Activated CD4-positive, alpha-beta T cell treated with anti-CD3 and anti-CD28 coated beads for 36 hours (primary cell): Measurements from ENCODE around the gene CLCN4. TPM values are rescaled to one million over a fixed set of nuclear protein-coding genes. Genes with fewer than 3 reads are reported as not detected.

Experiments used
- ATAC-seq: fragments of 200-7000 bp; cut with Tn5 transposase; one replicate; pipeline ENCODE4 v1.10.0; 2021; ENCODE audit warnings: mild to moderate bottlenecking, moderate library complexity
- CTCF ChIA-PET: fragments of 350-600 bp; sonication (Branson Sonifier 250); formaldehyde crosslinking; loops from one replicate; lab custom pipeline; 2021; ENCODE audit warnings: antibody characterized with exemption; lab: Charles Lee
- POLR2A ChIA-PET: fragments of 350-600 bp; sonication (Branson Sonifier 250); formaldehyde crosslinking; loops from one replicate; lab custom pipeline; 2021; ENCODE audit warnings: antibody characterized with exemption, inconsistent platforms; lab: Charles Lee
- DNase-seq: peaks from one replicate; pipeline ENCODE4 v3.0.0-alpha.2; 2020
- H3K27ac Mint-ChIP-seq: one replicate; pipeline ENCODE4 v1.8.0; 2021; ENCODE audit warnings: mixed read lengths
- H3K27me3 Mint-ChIP-seq: one replicate; pipeline ENCODE4 v1.8.0; 2021; ENCODE audit warnings: mixed read lengths
- H3K36me3 Mint-ChIP-seq: one replicate; pipeline ENCODE4 v1.8.0; 2021; ENCODE audit warnings: low read depth, mixed read lengths
- H3K4me1 Mint-ChIP-seq: one replicate; pipeline ENCODE4 v1.8.0; 2021; ENCODE audit warnings: mixed read lengths
- H3K4me3 Mint-ChIP-seq: one replicate; pipeline ENCODE4 v1.8.0; 2021; ENCODE audit warnings: mild to moderate bottlenecking, moderate library complexity, mixed read lengths
- H3K9me3 Mint-ChIP-seq: one replicate; pipeline ENCODE4 v1.8.0; 2021; ENCODE audit warnings: low read depth, mixed read lengths
- intact Hi-C, 2 experiments: fragments of 100-400 bp; cut with DNase I in 1 of 2; cut with micrococcal nuclease in 1 of 2; formaldehyde crosslinking; loops; one replicate each; pipeline versions ENCODE4 v1.14.2 to v1.15.1; 2022 to 2024; cut with DNase I, micrococcal nuclease
- total RNA-seq, 2 experiments: library from RNA; stranded (reverse); gene quantifications; one replicate each; pipeline ENCODE4 v1.2.3, GENCODE V29; 2021

The CLCN4 gene
- total RNA-seq, 2 experiments from 2014 or later: not detected

- ChIA-PET CTCF (no interaction called here), POLR2A (no interaction called here)
- Mint-ChIP-seq H3K4me1 (no peaks in the 10 kb centered on the region), H3K27ac (no peak overlapping the region), H3K36me3 (no peaks in the 10 kb centered on the region), H3K27me3 (peaks cover 4% of the 10 kb centered on the region), H3K4me3 (no peak overlapping the region), H3K9me3 (no peaks in the 10 kb centered on the region)
- intact Hi-C loops: no loop called here
- ATAC-seq (no peak), DNase-seq (no peak)
Measured at GRCh38 chrX:10183760-10184159, 27.0 kb downstream of the CLCN4 start.

GRCh38 chrX:10184411-10184810 lies 27.6 kb downstream of the CLCN4 start:
- no peaks in the 10 kb centered on the region for H3K4me1 Mint-ChIP-seq
- DNase-seq: no peak
- ATAC-seq: no peak
- ChIA-PET POLR2A (no interaction called here), CTCF (no interaction called here)
- H3K4me3 Mint-ChIP-seq: no peak overlapping the region
- intact Hi-C loops: no loop called here
- H3K9me3 Mint-ChIP-seq: no peaks in the 10 kb centered on the region
- H3K27ac Mint-ChIP-seq: no peak overlapping the region
- H3K27me3 Mint-ChIP-seq: peaks cover 4% of the 10 kb centered on the region
- H3K36me3 Mint-ChIP-seq: no peaks in the 10 kb centered on the region

- intact Hi-C loops: no loop called here
- no peak overlapping the region for H3K27ac Mint-ChIP-seq
Measured at GRCh38 chrX:10186355-10186754, 29.6 kb downstream of the CLCN4 start.

GRCh38 chrX:10187421-10187820 lies 30.6 kb downstream of the CLCN4 start:
- H3K27me3 Mint-ChIP-seq: peaks cover 2% of the 10 kb centered on the region
- no peaks in the 10 kb centered on the region for H3K36me3 Mint-ChIP-seq
- H3K27ac Mint-ChIP-seq: no peak overlapping the region
- H3K4me3 Mint-ChIP-seq: no peak overlapping the region
- POLR2A ChIA-PET: no interaction called here
- CTCF ChIA-PET: interaction anchor here (0.7 to 1.3 kb wide), 2 partner anchors 68 to 535 kb away, joined by 3 to 6 read pairs; no protein-coding TSS in a partner anchor
- DNase-seq: no peak
- H3K4me1 Mint-ChIP-seq: peaks cover 2% of the 10 kb centered on the region
- no peak for ATAC-seq
- intact Hi-C loops: no loop called here
- H3K9me3 Mint-ChIP-seq: no peaks in the 10 kb centered on the region

More at GRCh38 chrX:10186355-10186754, 29.6 kb downstream of the CLCN4 start:
- no peak overlapping the region for H3K4me3 Mint-ChIP-seq
- H3K36me3 Mint-ChIP-seq: no peaks in the 10 kb centered on the region
- no peak for ATAC-seq
- ChIA-PET CTCF (interaction anchor here (1.2 to 1.3 kb wide), 2 partner anchors 12 to 536 kb away, joined by 3 to 6 read pairs; no protein-coding TSS in a partner anchor), POLR2A (no interaction called here)
- H3K4me1 Mint-ChIP-seq: peaks cover 2% of the 10 kb centered on the region
- peaks cover 2% of the 10 kb centered on the region for H3K27me3 Mint-ChIP-seq
- DNase-seq: no peak
- no peaks in the 10 kb centered on the region for H3K9me3 Mint-ChIP-seq

- intact Hi-C loops: loop anchor here (1.0 to 5.0 kb wide), 6 partner anchors 408 to 948 kb away; no protein-coding TSS in a partner anchor
- Mint-ChIP-seq H3K4me1 (peaks cover 2% of the 10 kb centered on the region), H3K27ac (no peak overlapping the region), H3K27me3 (peaks cover 2% of the 10 kb centered on the region), H3K36me3 (no peaks in the 10 kb centered on the region), H3K4me3 (no peak overlapping the region), H3K9me3 (no peaks in the 10 kb centered on the region)
- ChIA-PET CTCF (interaction anchor here (0.9 to 2.3 kb wide), 11 partner anchors 10 to 954 kb away, joined by 3 to 17 read pairs (median 5); partner anchors contain the start of gene MID1), POLR2A (no interaction called here)
- ATAC-seq (peak; percentile 73), DNase-seq (peak; percentile 79)
Measured at GRCh38 chrX:10189317-10190268, 32.8 kb downstream of the CLCN4 start.

- Mint-ChIP-seq H3K9me3 (no peaks in the 10 kb centered on the region), H3K27ac (no peak overlapping the region), H3K4me3 (no peak overlapping the region), H3K27me3 (peaks cover 2% of the 10 kb centered on the region), H3K4me1 (peaks cover 2% of the 10 kb centered on the region), H3K36me3 (no peaks in the 10 kb centered on the region)
- POLR2A ChIA-PET: no interaction called here
- DNase-seq: peak; percentile 7
- no peak for ATAC-seq
- CTCF ChIA-PET: interaction anchor here (0.9 to 2.3 kb wide), 8 partner anchors 210 to 953 kb away, joined by 3 to 17 read pairs (median 4); no protein-coding TSS in a partner anchor
- intact Hi-C loops: loop anchor here (1.0 to 5.0 kb wide), 5 partner anchors 407 to 579 kb away; no protein-coding TSS in a partner anchor
Measured at GRCh38 chrX:10190367-10190766, 33.6 kb downstream of the CLCN4 start.

- Mint-ChIP-seq H3K27me3 (no peaks in the 10 kb centered on the region), H3K4me3 (no peak overlapping the region), H3K27ac (no peak overlapping the region), H3K4me1 (peaks cover 2% of the 10 kb centered on the region), H3K36me3 (no peaks in the 10 kb centered on the region), H3K9me3 (no peaks in the 10 kb centered on the region)
- ATAC-seq (no peak), DNase-seq (no peak)
- CTCF ChIA-PET: interaction anchor here (0.6 kb wide), 1 partner anchor 23 kb away, joined by 3 read pairs; no protein-coding TSS in a partner anchor
- intact Hi-C loops: loop anchor here (5.0 kb wide), 2 partner anchors 404 to 424 kb away; no protein-coding TSS in a partner anchor
- POLR2A ChIA-PET: no interaction called here
Measured at GRCh38 chrX:10193587-10193986, 36.8 kb downstream of the CLCN4 start.

- intact Hi-C loops: no loop called here
- ATAC-seq (no peak), DNase-seq (no peak)
- CTCF ChIA-PET: no interaction called here
- Mint-ChIP-seq H3K4me3 (no peak overlapping the region), H3K36me3 (no peaks in the 10 kb centered on the region), H3K4me1 (no peaks in the 10 kb centered on the region), H3K27me3 (no peaks in the 10 kb centered on the region), H3K9me3 (no peaks in the 10 kb centered on the region), H3K27ac (no peak overlapping the region)
- POLR2A ChIA-PET: no interaction called here
Measured at GRCh38 chrX:10195425-10195824, 38.6 kb downstream of the CLCN4 start.

- no peak for DNase-seq
- CTCF ChIA-PET: no interaction called here
- peaks cover 2% of the 10 kb centered on the region for H3K27me3 Mint-ChIP-seq
- POLR2A ChIA-PET: no interaction called here
- H3K36me3 Mint-ChIP-seq: no peaks in the 10 kb centered on the region
- no peaks in the 10 kb centered on the region for H3K9me3 Mint-ChIP-seq
- H3K27ac Mint-ChIP-seq: no peak overlapping the region
- H3K4me1 Mint-ChIP-seq: no peaks in the 10 kb centered on the region
- intact Hi-C loops: no loop called here
- no peak overlapping the region for H3K4me3 Mint-ChIP-seq
- ATAC-seq: no peak
Measured at GRCh38 chrX:10195947-10196346, 39.2 kb downstream of the CLCN4 start.

- Mint-ChIP-seq H3K27ac (no peak overlapping the region), H3K36me3 (no peaks in the 10 kb centered on the region), H3K4me1 (no peaks in the 10 kb centered on the region), H3K27me3 (peaks cover 3% of the 10 kb centered on the region), H3K4me3 (no peak overlapping the region), H3K9me3 (no peaks in the 10 kb centered on the region)
- POLR2A ChIA-PET: no interaction called here
- intact Hi-C loops: no loop called here
- no peak for ATAC-seq
- CTCF ChIA-PET: interaction anchor here (1.3 kb wide), 1 partner anchor 11 kb away, joined by 3 read pairs; no protein-coding TSS in a partner anchor
- DNase-seq: no peak
Measured at GRCh38 chrX:10197279-10198210, 40.8 kb downstream of the CLCN4 start.

- Mint-ChIP-seq H3K36me3 (no peaks in the 10 kb centered on the region), H3K4me1 (no peaks in the 10 kb centered on the region), H3K9me3 (no peaks in the 10 kb centered on the region), H3K4me3 (no peak overlapping the region), H3K27ac (no peak overlapping the region), H3K27me3 (peaks cover 3% of the 10 kb centered on the region)
- CTCF ChIA-PET: interaction anchor here (1.3 kb wide), 1 partner anchor 12 kb away, joined by 3 read pairs; no protein-coding TSS in a partner anchor
- POLR2A ChIA-PET: no interaction called here
- ATAC-seq (no peak), DNase-seq (no peak)
- intact Hi-C loops: no loop called here
Measured at GRCh38 chrX:10198254-10198653, 41.5 kb downstream of the CLCN4 start.
